Natural killer cell (primary cell): Measurements from ENCODE around the gene SMS. TPM values are rescaled to one million over a fixed set of nuclear protein-coding genes. Genes with fewer than 3 reads are reported as not detected.

Experiments used
- ATAC-seq, 3 donors: fragments of 150-1000 bp in 2 of 3; fragments of 200-7000 bp in 1 of 3; cut with Tn5 transposase; 1 replicate in 1 of 3; 2 replicates in 2 of 3; pipeline ENCODE4 v1.10.0; 2021; ENCODE audit warnings: mild to moderate bottlenecking in 2 of 3, moderate library complexity in 2 of 3
- DNase-seq, 2 donors: peaks; one replicate each; pipeline versions ENCODE4 v3.0.0 to v3.0.0-alpha.2; 2013 to 2021; ENCODE audit warnings: mixed read lengths in 1 of 2
- H3K27ac ChIP-seq: one replicate; pipeline ENCODE4 v1.5.1; 2013; ENCODE audit warnings: mild to moderate bottlenecking, low read length
- H3K27me3 ChIP-seq: one replicate; pipeline ENCODE4 v1.6.1; 2013; ENCODE audit warnings: low read length; ENCODE audit not compliant: control insufficient read depth, insufficient read depth
- H3K36me3 ChIP-seq: one replicate; pipeline ENCODE4 v1.6.1; 2013; ENCODE audit warnings: low read length; ENCODE audit not compliant: control insufficient read depth, insufficient read depth
- H3K4me1 ChIP-seq: one replicate; pipeline ENCODE4 v1.6.1; 2013; ENCODE audit warnings: low read length; ENCODE audit not compliant: control insufficient read depth, insufficient read depth
- H3K4me3 ChIP-seq: one replicate; pipeline ENCODE4 v1.5.1; 2013; ENCODE audit warnings: low read length
- H3K9me3 ChIP-seq: one replicate; pipeline ENCODE4 v1.6.1; 2013; ENCODE audit warnings: low read length; ENCODE audit not compliant: control insufficient read depth, insufficient read depth
- H3K27ac Mint-ChIP-seq, 2 donors: one replicate each; pipeline ENCODE4 v1.8.0; 2022; ENCODE audit warnings: mild to moderate bottlenecking in 2 of 2, mixed read lengths in 2 of 2, moderate library complexity in 1 of 2
- H3K27me3 Mint-ChIP-seq, 2 donors: one replicate each; pipeline ENCODE4 v1.8.0; 2022; ENCODE audit warnings: low read depth in 2 of 2, mixed read lengths in 2 of 2
- H3K36me3 Mint-ChIP-seq: one replicate; pipeline ENCODE4 v1.8.0; 2022; ENCODE audit warnings: mixed read lengths
- H3K4me1 Mint-ChIP-seq, 2 donors: one replicate each; pipeline ENCODE4 v1.8.0; 2022; ENCODE audit warnings: mixed read lengths in 2 of 2
- H3K4me3 Mint-ChIP-seq: one replicate; pipeline ENCODE4 v1.8.0; 2022; ENCODE audit warnings: mild to moderate bottlenecking, moderate library complexity, mixed read lengths
- H3K9me3 Mint-ChIP-seq, 2 donors: one replicate each; pipeline ENCODE4 v1.8.0; 2022; ENCODE audit warnings: mixed read lengths in 2 of 2
- WGBS: methylation state at CpG from one replicate; pipeline ENCODE4 v1.1.7; 2013; ENCODE audit warnings: missing lambda C conversion rate; ENCODE audit not compliant: insufficient coverage; 5-methylcytosine and 5-hydroxymethylcytosine counted together
- intact Hi-C: fragments of 100-400 bp; cut with micrococcal nuclease; formaldehyde crosslinking; loops from one replicate; pipeline ENCODE4 v1.14.2; 2022
- total RNA-seq, 4 donors: library from RNA; stranded (reverse); fragments of 120-200 nt in 1 of 4; gene quantifications; one replicate each; pipeline versions ENCODE4 v1.2.3 to v1.2.4, GENCODE V29; 2013 to 2022
- TF ChIP-seq, protein P1 (sequence below): fragments of 200-600 bp; IDR thresholded peaks from one replicate; pipeline ENCODE4 v1.8.0; 2022; ENCODE audit warnings: antibody characterized with exemption

SMS gene
- total RNA-seq, 3 donors from 2014 or later (not counting 1 experiment from before 2014, with no cell fraction given): 14.9 to 19.4 (median 18.6) TPM

GRCh38 chrX:21963731-21964405 is 23.4 kb downstream of the SMS start:
- H3K4me3 Mint-ChIP-seq: no peak overlapping the region
- Histone ChIP-seq H3K4me3 (no peak overlapping the region), H3K4me1 (peaks cover 4% of the 10 kb centered on the region), H3K27ac (no peak overlapping the region), H3K9me3 (no peaks in the 10 kb centered on the region), H3K36me3 (peaks cover 2% of the 10 kb centered on the region), H3K27me3 (no peaks in the 10 kb centered on the region)
- intact Hi-C loops: no loop called here
- DNase-seq: no peak
- no peaks in the 10 kb centered on the region for H3K36me3 Mint-ChIP-seq
- H3K27ac Mint-ChIP-seq: no peak overlapping the region
- H3K4me1 Mint-ChIP-seq: peaks cover 23 to 26% of the 10 kb centered on the region in 2 donors
- ATAC-seq: no peak
- no peaks in the 10 kb centered on the region for H3K27me3 Mint-ChIP-seq
- H3K9me3 Mint-ChIP-seq: no peaks in the 10 kb centered on the region
- TF ChIP-seq, protein P1, sequence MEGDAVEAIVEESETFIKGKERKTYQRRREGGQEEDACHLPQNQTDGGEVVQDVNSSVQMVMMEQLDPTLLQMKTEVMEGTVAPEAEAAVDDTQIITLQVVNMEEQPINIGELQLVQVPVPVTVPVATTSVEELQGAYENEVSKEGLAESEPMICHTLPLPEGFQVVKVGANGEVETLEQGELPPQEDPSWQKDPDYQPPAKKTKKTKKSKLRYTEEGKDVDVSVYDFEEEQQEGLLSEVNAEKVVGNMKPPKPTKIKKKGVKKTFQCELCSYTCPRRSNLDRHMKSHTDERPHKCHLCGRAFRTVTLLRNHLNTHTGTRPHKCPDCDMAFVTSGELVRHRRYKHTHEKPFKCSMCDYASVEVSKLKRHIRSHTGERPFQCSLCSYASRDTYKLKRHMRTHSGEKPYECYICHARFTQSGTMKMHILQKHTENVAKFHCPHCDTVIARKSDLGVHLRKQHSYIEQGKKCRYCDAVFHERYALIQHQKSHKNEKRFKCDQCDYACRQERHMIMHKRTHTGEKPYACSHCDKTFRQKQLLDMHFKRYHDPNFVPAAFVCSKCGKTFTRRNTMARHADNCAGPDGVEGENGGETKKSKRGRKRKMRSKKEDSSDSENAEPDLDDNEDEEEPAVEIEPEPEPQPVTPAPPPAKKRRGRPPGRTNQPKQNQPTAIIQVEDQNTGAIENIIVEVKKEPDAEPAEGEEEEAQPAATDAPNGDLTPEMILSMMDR: no peak
- 95% methylated on average over 8 of the region's 8 CpGs for WGBS

DNA sequence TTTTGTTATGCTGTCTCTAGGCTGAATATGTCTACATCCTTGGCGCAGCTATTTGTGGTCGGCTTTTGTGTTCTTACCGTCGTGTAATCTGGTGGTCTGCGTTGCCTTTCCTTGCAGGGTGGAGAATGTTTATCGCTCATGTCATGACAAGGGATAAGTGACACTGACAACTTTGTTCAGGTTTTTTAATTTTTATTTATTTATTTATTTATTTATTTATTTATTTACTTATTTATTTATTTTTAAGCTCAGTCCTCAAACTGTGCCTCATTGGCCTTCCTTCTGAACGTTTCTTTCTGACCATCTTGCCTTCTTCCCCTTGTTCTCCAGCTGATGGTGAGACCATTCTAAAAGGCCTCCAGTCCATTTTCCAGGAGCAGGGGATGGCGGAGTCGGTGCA is 26.4 kb downstream of the SMS start:
- Histone ChIP-seq H3K9me3 (no peaks in the 10 kb centered on the region), H3K27me3 (no peaks in the 10 kb centered on the region)
- 89% methylated on average over 7 of the region's 9 CpGs for WGBS

GRCh38 chrX:21968333-21968732 is 27.8 kb downstream of the SMS start:
- TF ChIP-seq, protein P1: no peak

More for the DNA sequence above, 26.4 kb downstream of the SMS start:
- no peak overlapping the region for H3K4me3 Mint-ChIP-seq
- H3K27me3 Mint-ChIP-seq: no peaks in the 10 kb centered on the region
- Histone ChIP-seq H3K27ac (no peak overlapping the region), H3K4me3 (no peak overlapping the region), H3K4me1 (no peaks in the 10 kb centered on the region), H3K36me3 (peaks cover 2% of the 10 kb centered on the region)
- TF ChIP-seq, protein P1: no peak
- no peaks in the 10 kb centered on the region for H3K9me3 Mint-ChIP-seq
- H3K27ac Mint-ChIP-seq: no peak overlapping the region
- no peaks in the 10 kb centered on the region for H3K36me3 Mint-ChIP-seq
- intact Hi-C loops: no loop called here
- DNase-seq (no peak), ATAC-seq (no peak)
- peaks cover 2% of the 10 kb centered on the region in 2 donors for H3K4me1 Mint-ChIP-seq

GRCh38 chrX:21970326-21970725 is 29.8 kb downstream of the SMS start:
- Mint-ChIP-seq H3K9me3 (no peaks in the 10 kb centered on the region), H3K27me3 (no peaks in the 10 kb centered on the region), H3K4me1 (peaks cover 17 to 25% of the 10 kb centered on the region in 2 donors), H3K36me3 (no peaks in the 10 kb centered on the region), H3K4me3 (no peak overlapping the region), H3K27ac (no peak overlapping the region)
- DNase-seq (no peak), ATAC-seq (no peak)
- TF ChIP-seq, protein P1: no peak
- Histone ChIP-seq H3K27ac (no peak overlapping the region), H3K4me3 (no peak overlapping the region), H3K36me3 (peaks cover 2% of the 10 kb centered on the region), H3K27me3 (no peaks in the 10 kb centered on the region), H3K9me3 (no peaks in the 10 kb centered on the region), H3K4me1 (peaks cover 3% of the 10 kb centered on the region)
- 100% methylated on average over 3 of the region's 4 CpGs for WGBS
- intact Hi-C loops: no loop called here

More at GRCh38 chrX:21968333-21968732, 27.8 kb downstream of the SMS start:
- DNase-seq: no peak
- Histone ChIP-seq H3K4me1 (peaks cover 3% of the 10 kb centered on the region), H3K27ac (no peak overlapping the region), H3K9me3 (no peaks in the 10 kb centered on the region), H3K36me3 (peaks cover 2% of the 10 kb centered on the region), H3K4me3 (no peak overlapping the region), H3K27me3 (no peaks in the 10 kb centered on the region)
- Mint-ChIP-seq H3K9me3 (no peaks in the 10 kb centered on the region), H3K4me1 (peaks cover 5 to 14% of the 10 kb centered on the region in 2 donors), H3K4me3 (no peak overlapping the region), H3K36me3 (no peaks in the 10 kb centered on the region), H3K27ac (no peak overlapping the region), H3K27me3 (no peaks in the 10 kb centered on the region)
- 89% methylated on average over 6 of the region's 7 CpGs for WGBS
- ATAC-seq: no peak
- intact Hi-C loops: no loop called here
